Hematopoietic multipotent progenitor cell treated with erythropoietin and hydrocortisone succinate and interleukin-3 and kit ligand, for 6 days (in vitro differentiated cells): ENCODE measurements around the gene CSRNP3.

Source experiments
- DNase-seq: peaks from one replicate; pipeline ENCODE4 v3.0.0-alpha.2; 2015

CSRNP3 gene

GRCh38 chr2:165469417-165469816, at the start of gene CSRNP3:
CSRNP3 (plus strand) TSS chr2:165469698; CDS start chr2:165595066, 125,368 bp downstream.
- DNase-seq: no peak

GRCh38 chr2:165420231-165420630, 49.3 kb upstream of the CSRNP3 start:
- DNase-seq: no peak

- DNase-seq: no peak
Measured at GRCh38 chr2:165423081-165423480, 46.4 kb upstream of the CSRNP3 start.

- no peak for DNase-seq
Measured at GRCh38 chr2:165425556-165425955, 43.9 kb upstream of the CSRNP3 start.

- no peak for DNase-seq
Measured at GRCh38 chr2:165427686-165428085, 41.8 kb upstream of the CSRNP3 start.

GRCh38 chr2:165428926-165429325, 40.6 kb upstream of the CSRNP3 start:
- DNase-seq: no peak

GRCh38 chr2:165431014-165431413, 38.5 kb upstream of the CSRNP3 start:
- DNase-seq: no peak

GRCh38 chr2:165432234-165432966, 37.1 kb upstream of the CSRNP3 start:
- no peak for DNase-seq

- DNase-seq: no peak
Measured at GRCh38 chr2:165434865-165435496, 34.5 kb upstream of the CSRNP3 start.

GRCh38 chr2:165435611-165436010, 33.9 kb upstream of the CSRNP3 start:
- no peak for DNase-seq

GRCh38 chr2:165436559-165436958, 32.9 kb upstream of the CSRNP3 start:
- DNase-seq: no peak

- no peak for DNase-seq
Measured at GRCh38 chr2:165440367-165440766, 29.1 kb upstream of the CSRNP3 start.

GRCh38 chr2:165443511-165443910, 26.0 kb upstream of the CSRNP3 start:
- no peak for DNase-seq

GRCh38 chr2:165448406-165448805, 21.1 kb upstream of the CSRNP3 start:
- no peak for DNase-seq

- DNase-seq: no peak
Measured at GRCh38 chr2:165450156-165450555, 19.3 kb upstream of the CSRNP3 start.

GRCh38 chr2:165452327-165452726, 17.2 kb upstream of the CSRNP3 start:
- no peak for DNase-seq

- no peak for DNase-seq
Measured at GRCh38 chr2:165453561-165454094, 15.9 kb upstream of the CSRNP3 start.

GRCh38 chr2:165454905-165455304, 14.6 kb upstream of the CSRNP3 start:
- DNase-seq: no peak

GRCh38 chr2:165456027-165456426, 13.5 kb upstream of the CSRNP3 start:
- DNase-seq: no peak

GRCh38 chr2:165462443-165462842, 7.1 kb upstream of the CSRNP3 start:
- DNase-seq: no peak

GRCh38 chr2:165466386-165466785, 3.1 kb upstream of the CSRNP3 start:
- DNase-seq: no peak

GRCh38 chr2:165467921-165468320, 1.6 kb upstream of the CSRNP3 start:
- no peak for DNase-seq

- DNase-seq: no peak
Measured at GRCh38 chr2:165470361-165470760, 863 bp downstream of the CSRNP3 start.

- peak; percentile 13 for DNase-seq
Measured at GRCh38 chr2:165471349-165471950, 2.0 kb downstream of the CSRNP3 start.
